ENCODE measurements around the gene GLS. TPM values are rescaled to one million over a fixed set of nuclear protein-coding genes. Genes with fewer than 3 reads are reported as not detected.

Gene GLS
- total and polyA plus RNA-seq, 9 of the 15 experiments (the other 6 are each of a cell fraction or from before 2014, with no cell fraction given) = 13.7 to 77.5 (median 48.2) TPM

- intact Hi-C loops (cut with micrococcal nuclease) = no loop called here
- H3K4me3 ChIP-seq = no peak overlapping the region
- in situ Hi-C loops (cut with MboI) = no loop called here
- no peak for ATAC-seq
- H3K9ac ChIP-seq (ENCODE audit: insufficient read depth in 1 of 2, low read depth in 2 of 2, low read length in 2 of 2) = no peak overlapping the region
- H3K9me3 ChIP-seq (replicated peaks; ENCODE audit: control insufficient read depth, insufficient read depth, low read depth, low read length) = no peaks in the 10 kb centered on the region
- BruUV-seq (replicated peaks) = no TSS peak
- no peak overlapping the region for H3K4me2 ChIP-seq (ENCODE audit: insufficient read depth, low read length)
- no peaks in the 10 kb centered on the region for H3K4me1 ChIP-seq (replicated peaks in 1 of 2; ENCODE audit: control insufficient read depth in 2 of 2, insufficient read depth in 2 of 2, low read length in 2 of 2)
- POLR2A ChIA-PET = no interaction called here
- H3K36me3 ChIP-seq (ENCODE audit: control insufficient read depth, insufficient read depth, low read length) = peaks cover 28% of the 10 kb centered on the region
- H3K27ac ChIP-seq (ENCODE audit: extremely low read depth, low read depth, low read length) = no peak overlapping the region
- no peak for DNase-seq (ENCODE audit: extremely low read depth in 1 of 4, low spot score in 3 of 4)
- CTCF ChIA-PET (ENCODE audit: low intra/inter-chr PET ratio) = no interaction called here
- no peaks in the 10 kb centered on the region for H3K9me1 ChIP-seq (ENCODE audit: control insufficient read depth, insufficient read depth, low read length)
- H3K27me3 ChIP-seq (ENCODE audit: control insufficient read depth in 2 of 2, insufficient read depth in 2 of 2, low read length in 2 of 2) = no peaks in the 10 kb centered on the region
- TF ChIP-seq CEBPG (CRISPR knock-in tag; IDR thresholded peaks at IDR 0.05) (no peak), CEBPG (tag; conservative IDR thresholded peaks at IDR 0.05 in 1 of 2, IDR thresholded peaks at IDR 0.05 in 1 of 2) (peak in 1 of 2 experiments; percentile 65; a peak in 2 of 4 replicates), ZBTB12 (CRISPR knock-in tag; IDR thresholded peaks at IDR 0.05) (no peak), CEBPB (tag; IDR thresholded peaks at IDR 0.05) (peak; percentile 56)
- H4K20me1 ChIP-seq (replicated peaks; ENCODE audit: control insufficient read depth, insufficient read depth, low read length) = no peaks in the 10 kb centered on the region
- H2AFZ ChIP-seq (ENCODE audit: low read depth, low read length) = no peak overlapping the region
- H3K79me2 ChIP-seq (ENCODE audit: control insufficient read depth, insufficient read depth, low read length) = no peaks in the 10 kb centered on the region
- FAIRE-seq = no peak
These were observed 54.4 kb downstream of the GLS start for GRCh38 chr2:190935054-190935453.

DNA sequence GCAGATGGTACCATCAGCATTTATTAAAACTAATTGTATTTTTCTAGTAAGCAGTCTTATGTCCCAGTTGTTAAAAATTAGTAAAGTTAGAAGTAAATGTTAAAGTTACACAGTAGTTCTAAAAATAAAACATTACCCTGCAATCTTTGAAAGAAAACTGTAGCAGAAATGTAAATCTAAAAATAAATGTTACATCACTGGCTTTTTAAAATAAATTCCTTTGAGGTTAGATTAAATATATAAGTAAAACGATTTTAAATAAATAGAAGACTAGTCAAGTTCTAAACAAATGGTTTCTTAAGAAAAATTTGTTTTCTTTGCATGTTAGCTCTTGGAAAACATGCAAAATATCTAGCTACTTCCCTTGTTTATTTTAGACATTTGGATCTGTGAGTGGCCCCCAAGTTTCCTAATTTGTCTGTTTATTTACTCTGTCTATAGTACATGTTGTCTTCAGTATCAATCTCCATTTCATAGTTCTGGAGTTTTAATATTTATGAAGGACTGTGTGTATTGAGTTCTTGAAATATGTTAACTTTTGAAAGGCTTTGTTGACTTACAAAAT is 58.2 kb downstream of the GLS start:
- WGBS (ENCODE audit: insufficient coverage, low coverage, missing lambda C conversion rate) = 36% methylated on average over 1 of the region's 1 CpG
- ATAC-seq (no peak), FAIRE-seq (no peak), DNase-seq (ENCODE audit: extremely low read depth in 1 of 4, low spot score in 3 of 4) (no peak)
- H3K36me3 ChIP-seq (ENCODE audit: control insufficient read depth, insufficient read depth, low read length) = peaks cover 4% of the 10 kb centered on the region; the same call in 1 of the 3 replicates
- no peak overlapping the region for H2AFZ ChIP-seq (ENCODE audit: low read depth, low read length)
- no peak overlapping the region for H3K9ac ChIP-seq (ENCODE audit: insufficient read depth in 1 of 2, low read depth in 2 of 2, low read length in 2 of 2)
- intact Hi-C loops (cut with micrococcal nuclease) (no loop called here), in situ Hi-C loops (cut with MboI) (no loop called here)
- H3K27me3 ChIP-seq (ENCODE audit: control insufficient read depth in 2 of 2, insufficient read depth in 2 of 2, low read length in 2 of 2) = no peaks in the 10 kb centered on the region
- no peaks in the 10 kb centered on the region for H3K9me3 ChIP-seq (replicated peaks; ENCODE audit: control insufficient read depth, insufficient read depth, low read depth, low read length)
- no TSS peak for BruUV-seq (replicated peaks)
- H3K4me2 ChIP-seq (ENCODE audit: insufficient read depth, low read length) = no peak overlapping the region
- H3K4me1 ChIP-seq (replicated peaks in 1 of 2; ENCODE audit: control insufficient read depth in 2 of 2, insufficient read depth in 2 of 2, low read length in 2 of 2) = no peaks in the 10 kb centered on the region
- H3K79me2 ChIP-seq (ENCODE audit: control insufficient read depth, insufficient read depth, low read length) = no peaks in the 10 kb centered on the region
- H3K27ac ChIP-seq (ENCODE audit: extremely low read depth, low read depth, low read length) = no peak overlapping the region
- H3K9me1 ChIP-seq (ENCODE audit: control insufficient read depth, insufficient read depth, low read length) = no peaks in the 10 kb centered on the region
- H4K20me1 ChIP-seq (replicated peaks; ENCODE audit: control insufficient read depth, insufficient read depth, low read length) = no peaks in the 10 kb centered on the region
- CTCF ChIA-PET (ENCODE audit: low intra/inter-chr PET ratio) = no interaction called here
- no peak overlapping the region for H3K4me3 ChIP-seq
- POLR2A ChIA-PET = no interaction called here
- TF ChIP-seq SRSF9 (IDR thresholded peaks at IDR 0.05; ENCODE audit: borderline replicate concordance, low read depth, low read length) (no peak), BCLAF1 (IDR thresholded peaks at IDR 0.05; ENCODE audit: borderline replicate concordance in 1 of 2, control insufficient read depth in 1 of 2, low read depth in 2 of 2, low read length in 1 of 2) (no peak), RBM39 (optimal IDR thresholded peaks at IDR 0.05; ENCODE audit: low read depth, low read length) (no peak)
- TF ChIP-seq, protein P1, sequence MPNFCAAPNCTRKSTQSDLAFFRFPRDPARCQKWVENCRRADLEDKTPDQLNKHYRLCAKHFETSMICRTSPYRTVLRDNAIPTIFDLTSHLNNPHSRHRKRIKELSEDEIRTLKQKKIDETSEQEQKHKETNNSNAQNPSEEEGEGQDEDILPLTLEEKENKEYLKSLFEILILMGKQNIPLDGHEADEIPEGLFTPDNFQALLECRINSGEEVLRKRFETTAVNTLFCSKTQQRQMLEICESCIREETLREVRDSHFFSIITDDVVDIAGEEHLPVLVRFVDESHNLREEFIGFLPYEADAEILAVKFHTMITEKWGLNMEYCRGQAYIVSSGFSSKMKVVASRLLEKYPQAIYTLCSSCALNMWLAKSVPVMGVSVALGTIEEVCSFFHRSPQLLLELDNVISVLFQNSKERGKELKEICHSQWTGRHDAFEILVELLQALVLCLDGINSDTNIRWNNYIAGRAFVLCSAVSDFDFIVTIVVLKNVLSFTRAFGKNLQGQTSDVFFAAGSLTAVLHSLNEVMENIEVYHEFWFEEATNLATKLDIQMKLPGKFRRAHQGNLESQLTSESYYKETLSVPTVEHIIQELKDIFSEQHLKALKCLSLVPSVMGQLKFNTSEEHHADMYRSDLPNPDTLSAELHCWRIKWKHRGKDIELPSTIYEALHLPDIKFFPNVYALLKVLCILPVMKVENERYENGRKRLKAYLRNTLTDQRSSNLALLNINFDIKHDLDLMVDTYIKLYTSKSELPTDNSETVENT (CRISPR knock-in tag; IDR thresholded peaks at IDR 0.05) = no peak

All from K562 (cell line).